T-helper 1 cell treated with Interleukin-12 subunit alpha and Interleukin-12 subunit beta and Interleukin-4 antibody, amounts not matched to agents 30 ng/mL and 1 ng/mL, for 36 hours (primary cell): Measurements from ENCODE around the gene NOL4L. TPM values are rescaled to one million over a fixed set of nuclear protein-coding genes. Genes with fewer than 3 reads are reported as not detected.
"Not testable (repeated sequence)": the region's sequence is repeated elsewhere in the genome, so short reads cannot be mapped to it uniquely, and the experiment has no call there.

Experiments
- intact Hi-C: fragments of 100-400 bp; cut with micrococcal nuclease; formaldehyde crosslinking; loops from one replicate; pipeline ENCODE4 v1.15.1; 2024
- total RNA-seq: library from RNA; stranded (reverse); gene quantifications from 2 replicates; pipeline ENCODE4 v1.2.3, GENCODE V29; 2022

Gene NOL4L
- total RNA-seq, 1 donor from 2014 or later: 26.0 TPM

- intact Hi-C loops: no loop called here
These were observed 108.2 kb downstream of the NOL4L start for GRCh38 chr20:32476684-32477593.

GRCh38 chr20:32474967-32475811 is 109.9 kb downstream of the NOL4L start:
- intact Hi-C loops: no loop called here

- intact Hi-C loops: no loop called here
These were observed 110.5 kb downstream of the NOL4L start for GRCh38 chr20:32474717-32474966.

GRCh38 chr20:32474009-32474716 is 111.0 kb downstream of the NOL4L start:
- intact Hi-C loops: no loop called here

GRCh38 chr20:32473231-32474008 is 111.7 kb downstream of the NOL4L start:
- intact Hi-C loops: loop anchor here (1.0 kb wide), 1 partner anchor 180 kb away; no protein-coding TSS in a partner anchor

GRCh38 chr20:32472581-32473207 is 112.4 kb downstream of the NOL4L start:
- intact Hi-C loops: loop anchor here (1.0 kb wide), 1 partner anchor 181 kb away; no protein-coding TSS in a partner anchor

- intact Hi-C loops: no loop called here
These were observed 114.2 kb downstream of the NOL4L start for GRCh38 chr20:32470940-32471339.

- intact Hi-C loops: no loop called here
These were observed 114.9 kb downstream of the NOL4L start for GRCh38 chr20:32470025-32470861.

- intact Hi-C loops: no loop called here
These were observed 116.3 kb downstream of the NOL4L start for GRCh38 chr20:32468860-32469259.

- intact Hi-C loops: no loop called here
These were observed 116.9 kb downstream of the NOL4L start for GRCh38 chr20:32468313-32468640.

- intact Hi-C loops: no loop called here
These were observed 117.4 kb downstream of the NOL4L start for GRCh38 chr20:32467506-32468312.

- intact Hi-C loops: no loop called here
These were observed 118.2 kb downstream of the NOL4L start for GRCh38 chr20:32466739-32467505.

- intact Hi-C loops: not testable (repeated sequence)
These were observed 119.0 kb downstream of the NOL4L start for GRCh38 chr20:32465901-32466675.

GRCh38 chr20:32465092-32465900 is 119.8 kb downstream of the NOL4L start:
- intact Hi-C loops: no loop called here

- intact Hi-C loops: no loop called here
These were observed 120.6 kb downstream of the NOL4L start for GRCh38 chr20:32464401-32465091.
